GM18867 (cell line): ENCODE measurements around the gene FLAD1.

Source experiments
- ATAC-seq: cut with Tn5 transposase; IDR thresholded peaks from one replicate; pipeline ENCODE4 v1.9.1; 2021; ENCODE audit warnings: mild to moderate bottlenecking, moderate library complexity; ENCODE audit not compliant: unreplicated experiment

FLAD1 gene

GRCh38 chr1:155014709-155015508 lies 31.8 kb downstream of the FLAD1 start:
- no peak for ATAC-seq

- ATAC-seq, result no peak
Measured at GRCh38 chr1:155015527-155016230, 32.5 kb downstream of the FLAD1 start.

GRCh38 chr1:155016231-155016831 lies 33.2 kb downstream of the FLAD1 start:
- ATAC-seq, result no peak

- peak; percentile 72 for ATAC-seq
Measured at GRCh38 chr1:155017041-155017945, 34.1 kb downstream of the FLAD1 start.

GRCh38 chr1:155017946-155018316 lies 34.8 kb downstream of the FLAD1 start:
- no peak for ATAC-seq

- no peak for ATAC-seq
Measured at GRCh38 chr1:155018617-155019348, 35.6 kb downstream of the FLAD1 start.

- no peak for ATAC-seq
Measured at GRCh38 chr1:155019377-155020245, 36.5 kb downstream of the FLAD1 start.

- no peak for ATAC-seq
Measured at GRCh38 chr1:155022136-155022926, 39.2 kb downstream of the FLAD1 start.

GRCh38 chr1:155022927-155023236 lies 39.7 kb downstream of the FLAD1 start:
- no peak for ATAC-seq

GRCh38 chr1:155023627-155024026 lies 40.5 kb downstream of the FLAD1 start:
- ATAC-seq, result no peak

- ATAC-seq, result no peak
Measured at GRCh38 chr1:155024315-155024714, 41.2 kb downstream of the FLAD1 start.

- no peak for ATAC-seq
Measured at GRCh38 chr1:155026154-155026553, 43.0 kb downstream of the FLAD1 start.

GRCh38 chr1:155026588-155026987 lies 43.4 kb downstream of the FLAD1 start:
- no peak for ATAC-seq

- no peak for ATAC-seq
Measured at GRCh38 chr1:155029513-155030242, 46.5 kb downstream of the FLAD1 start.

GRCh38 chr1:155030243-155030795 lies 47.2 kb downstream of the FLAD1 start:
- no peak for ATAC-seq

GRCh38 chr1:155030899-155031298 lies 47.8 kb downstream of the FLAD1 start:
- no peak for ATAC-seq

GRCh38 chr1:155032886-155033285 lies 49.7 kb downstream of the FLAD1 start:
- no peak for ATAC-seq

GRCh38 chr1:155033524-155033923 lies 50.4 kb downstream of the FLAD1 start, which contains the start of the genes DCST1 and DCST2:
Gene DCST1 (plus strand): TSS chr1:155033824. CDS start chr1:155034037, 213 bp downstream.
Gene DCST2 (minus strand): TSS chr1:155033781. CDS start chr1:155033701, 80 bp downstream.
- no peak for ATAC-seq
